GM12892 (cell line): ENCODE measurements around the gene TPRG1.

Experiments used
- POLR2A ChIP-seq: IDR thresholded peaks from 2 replicates; pipeline ENCODE4 v1.6.1; 2011; ENCODE audit warnings: low read depth, low read length, control low read depth
- POLR2AphosphoS5 ChIP-seq: IDR thresholded peaks from 2 replicates; pipeline ENCODE4 v1.6.1; 2011; ENCODE audit warnings: low read depth, low read length, control low read depth
- TAF1 ChIP-seq: IDR thresholded peaks from 2 replicates; pipeline ENCODE4 v1.6.1; 2011; ENCODE audit warnings: low read depth, mild to moderate bottlenecking, control low read depth, low read length, borderline replicate concordance

GRCh38 chr3:189143321-189143720 is 28.4 kb upstream of the TPRG1 start:
- TF ChIP-seq POLR2AphosphoS5 (no peak), POLR2A (no peak), TAF1 (no peak)
